Measurements from ENCODE around the gene TXLNB. TPM values are rescaled to one million over a fixed set of nuclear protein-coding genes. Genes with fewer than 3 reads are reported as not detected.

Gene TXLNB
- polyA plus RNA-seq, 1 of the 3 experiments (the other 2 are of a cell fraction): 0.12 TPM

GRCh38 chr6:139271056-139271455 is 20.7 kb downstream of the TXLNB start:
- no peaks in the 10 kb centered on the region for H3F3A ChIP-seq (replicated peaks; ENCODE audit: insufficient read depth)
- no peaks in the 10 kb centered on the region for H4K20me1 ChIP-seq (ENCODE audit: insufficient read depth)
- H3K4me2 ChIP-seq: no peak overlapping the region
- H3K9me3 ChIP-seq: peaks cover 4% of the 10 kb centered on the region; the same call in 1 of the 2 replicates
- H3K27ac ChIP-seq (ENCODE audit: low read depth in 2 of 2, low read length in 1 of 2): no peak overlapping the region
- no peak overlapping the region for H3K9ac ChIP-seq
- POLR2A ChIA-PET: no interaction called here
- no peaks in the 10 kb centered on the region for H3K9me2 ChIP-seq
- 27% methylated on average over 6 of the region's 6 CpGs for WGBS (ENCODE audit: low lambda C conversion rate)
- H3K79me2 ChIP-seq (ENCODE audit: insufficient read depth): no peaks in the 10 kb centered on the region
- H3K4me1 ChIP-seq (ENCODE audit: control insufficient read depth in 1 of 2, insufficient read depth in 2 of 2, low read depth in 1 of 2, low read length in 1 of 2): no peaks in the 10 kb centered on the region
- no peak overlapping the region for H3K4me3 ChIP-seq (ENCODE audit: low read depth in 2 of 2, low read length in 1 of 2)
- H3K27me3 ChIP-seq (ENCODE audit: insufficient read depth): peaks cover 4% of the 10 kb centered on the region; the same call in 1 of the 2 replicates
- H3K36me3 ChIP-seq (replicated peaks in 1 of 2; ENCODE audit: control insufficient read depth in 1 of 2, insufficient read depth in 2 of 2, low read length in 1 of 2): no peaks in the 10 kb centered on the region
- no peak overlapping the region for H2AFZ ChIP-seq (ENCODE audit: low read depth)
- TF ChIP-seq USF1 (IDR thresholded peaks at IDR 0.05; ENCODE audit: borderline replicate concordance, low read depth): no peak
- no peak for TF ChIP-seq SMC3 (IDR thresholded peaks at IDR 0.05; ENCODE audit: low read depth, low read length)
- no peak for TF ChIP-seq POLR2AphosphoS5 (IDR thresholded peaks at IDR 0.05; ENCODE audit: low read depth, low read length)
- no peak for TF ChIP-seq GABPA (IDR thresholded peaks at IDR 0.05; ENCODE audit: low read depth)
- TF ChIP-seq ELF1 (IDR thresholded peaks at IDR 0.05): no peak
- no peak for TF ChIP-seq RCOR1 (IDR thresholded peaks at IDR 0.05; ENCODE audit: low read length)
- no peak for TF ChIP-seq MXI1 (IDR thresholded peaks at IDR 0.05; ENCODE audit: low read depth, low read length)
- no peak for TF ChIP-seq RFX5 (IDR thresholded peaks at IDR 0.05; ENCODE audit: low read length)
- no peak for TF ChIP-seq ZBTB33 (IDR thresholded peaks at IDR 0.05; ENCODE audit: borderline replicate concordance, low read depth)
- TF ChIP-seq IRF3 (IDR thresholded peaks at IDR 0.05; ENCODE audit: low read depth, low read length): no peak
- no peak for TF ChIP-seq TAF1 (IDR thresholded peaks at IDR 0.05; ENCODE audit: borderline replicate concordance, low read depth, low read length)
- no peak for TF ChIP-seq USF2 (IDR thresholded peaks at IDR 0.05; ENCODE audit: borderline replicate concordance, low read depth, low read length)
- TF ChIP-seq FOXM1 (IDR thresholded peaks at IDR 0.05; ENCODE audit: low read depth): no peak
- TF ChIP-seq REST (IDR thresholded peaks at IDR 0.05; ENCODE audit: low read depth, low read length): no peak
- no peak for TF ChIP-seq MAX (IDR thresholded peaks at IDR 0.05; ENCODE audit: low read depth)
- no peak for TF ChIP-seq CHD2 (IDR thresholded peaks at IDR 0.05; ENCODE audit: low read length, partially characterized antibody)
- CTCF ChIA-PET: interaction anchor here (0.7 kb wide), 1 partner anchor 465 kb away, joined by 3 read pairs; no protein-coding TSS in a partner anchor
- no peak for DNase-seq
